Right lobe of liver (tissue), 4 donors: ENCODE data around the gene WDR45B.

ENCODE experiments used
- CTCF ChIP-seq, 4 donors: fragments of 200-600 bp in 3 of 4; fragments of 450-650 bp in 1 of 4; IDR thresholded peaks; one replicate each; pipeline versions ENCODE4 v1.5.1 to v1.8.0; 2016 to 2022; ENCODE audit warnings: antibody characterized with exemption in 4 of 4, mild to moderate bottlenecking in 2 of 4
- POLR2A ChIP-seq: fragments of 450-650 bp; IDR thresholded peaks from one replicate; pipeline ENCODE4 v1.6.1; 2017; ENCODE audit warnings: antibody characterized with exemption, mild to moderate bottlenecking
- donor health status: DM: no; HTN: no; CAD: no.
- donor health status: DM: no; HTN: no; CAD: no.
- donor health status: DM: no; HTN: yes; CAD: no.

GRCh38 chr17:82684228-82684841, 36.1 kb upstream of the WDR45B start:
- TF ChIP-seq CTCF (IDR thresholded peaks at IDR 0.05) = no peak
- peak; percentile 31 for TF ChIP-seq POLR2A
